ENCODE measurements around the gene ARFGEF2.
"Not testable (repeated sequence)": the region's sequence is repeated elsewhere in the genome, so short reads cannot be mapped to it uniquely, and the experiment has no call there.

ARFGEF2 gene

DNA sequence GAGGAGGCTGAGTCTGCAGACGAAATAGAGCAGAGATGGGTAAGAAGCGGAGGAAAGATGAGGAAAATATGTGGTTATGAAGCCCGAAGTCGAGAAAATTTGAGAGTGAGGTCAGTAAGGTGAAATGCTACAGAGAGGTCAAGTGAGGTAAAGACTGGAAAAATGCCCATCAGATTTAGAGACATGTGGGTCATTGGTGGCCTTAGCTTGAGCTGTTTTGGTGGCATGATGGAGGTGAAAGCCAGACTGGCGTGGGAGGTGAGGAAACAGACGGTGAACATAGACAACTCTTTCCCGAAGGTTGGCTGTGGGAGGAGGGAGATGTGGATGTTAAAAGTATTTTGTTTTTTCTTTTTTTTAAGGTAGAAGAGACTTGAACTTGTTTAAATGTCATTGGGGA, 9.4 kb downstream of the ARFGEF2 start:
- DNase-seq = no peak

DNA sequence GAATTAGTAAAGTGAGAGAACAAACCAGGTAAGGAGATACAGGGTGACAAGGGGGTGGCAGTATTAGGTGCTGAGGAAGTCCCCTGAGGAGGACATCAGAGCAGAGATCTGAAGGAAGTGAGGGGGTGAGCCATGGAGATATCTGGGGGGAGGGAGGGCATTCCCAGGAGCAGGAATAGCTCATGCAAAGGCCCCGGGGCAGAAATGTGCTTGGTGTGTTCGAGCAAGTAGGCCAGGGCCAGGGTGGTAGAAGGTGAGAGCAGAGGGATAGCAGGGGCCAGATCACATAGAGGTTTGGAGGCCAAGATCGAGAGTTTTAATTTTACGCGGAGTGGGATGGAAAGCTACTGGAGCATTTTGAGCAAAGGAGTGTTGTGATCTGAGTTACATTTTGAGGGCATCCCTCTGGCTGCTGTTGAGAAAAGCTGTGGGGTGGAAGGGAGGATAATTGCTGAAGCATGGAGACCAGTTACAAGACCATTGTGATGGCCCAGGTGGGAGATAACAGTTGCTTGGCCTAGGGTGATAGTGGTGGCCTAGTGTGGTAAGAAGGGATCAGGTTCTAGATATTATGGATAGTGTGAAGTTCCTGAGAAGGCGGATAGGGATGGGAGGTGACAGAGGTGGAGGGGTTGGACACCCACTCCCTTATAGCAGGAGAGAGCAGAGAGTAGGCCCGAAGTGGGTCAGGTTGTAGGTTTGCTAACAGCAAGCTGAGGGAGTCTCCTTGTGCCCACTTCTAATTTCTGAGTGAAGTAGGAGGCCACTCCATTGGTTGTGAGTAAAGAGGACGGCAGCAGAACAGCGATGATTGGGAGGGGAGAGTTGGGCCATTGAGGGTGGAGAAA, 10.2 kb downstream of the ARFGEF2 start:
- no peak for DNase-seq

- peak; percentile 43 for DNase-seq
Measured at GRCh38 chr20:48932375-48932941, 10.9 kb downstream of the ARFGEF2 start.

DNA sequence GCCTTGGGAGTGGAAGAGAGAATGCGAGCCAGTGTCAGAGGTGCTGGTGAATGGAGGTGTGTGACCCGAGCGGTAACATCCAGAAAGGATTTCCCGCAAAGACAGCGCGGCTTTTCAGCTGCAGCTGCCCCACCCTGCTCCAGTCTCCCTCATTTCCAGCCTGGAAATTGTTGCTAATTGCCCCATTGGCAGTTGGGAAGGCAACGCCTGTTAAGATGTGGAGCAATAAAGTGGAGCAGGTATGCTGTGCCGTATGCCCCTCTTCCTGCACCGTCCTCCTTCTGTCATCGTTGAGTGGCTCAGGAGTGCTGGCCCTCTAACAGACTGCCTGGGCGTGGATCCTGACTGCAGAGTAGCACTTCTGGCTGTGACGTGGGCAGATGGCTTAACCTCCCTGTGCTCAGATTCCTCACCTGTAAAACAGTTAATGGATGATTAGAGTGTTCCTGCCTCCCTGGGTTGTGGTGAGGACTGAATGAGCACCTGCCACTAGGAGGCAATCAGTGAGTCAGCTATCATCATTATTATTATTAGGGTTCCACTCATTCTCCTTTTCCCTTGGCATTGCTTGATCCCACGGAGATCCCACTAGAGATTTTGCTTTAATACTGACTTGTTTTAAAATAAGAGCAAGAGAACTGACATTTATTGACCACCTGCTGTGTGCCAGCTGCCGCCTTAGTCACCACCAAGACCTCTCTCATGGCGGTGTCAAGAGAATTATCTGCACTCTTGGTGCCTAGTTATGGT, 11.7 kb downstream of the ARFGEF2 start:
- no peak for DNase-seq

- DNase-seq = not testable (repeated sequence)
Measured at GRCh38 chr20:48934273-48934877, 12.9 kb downstream of the ARFGEF2 start.

DNA sequence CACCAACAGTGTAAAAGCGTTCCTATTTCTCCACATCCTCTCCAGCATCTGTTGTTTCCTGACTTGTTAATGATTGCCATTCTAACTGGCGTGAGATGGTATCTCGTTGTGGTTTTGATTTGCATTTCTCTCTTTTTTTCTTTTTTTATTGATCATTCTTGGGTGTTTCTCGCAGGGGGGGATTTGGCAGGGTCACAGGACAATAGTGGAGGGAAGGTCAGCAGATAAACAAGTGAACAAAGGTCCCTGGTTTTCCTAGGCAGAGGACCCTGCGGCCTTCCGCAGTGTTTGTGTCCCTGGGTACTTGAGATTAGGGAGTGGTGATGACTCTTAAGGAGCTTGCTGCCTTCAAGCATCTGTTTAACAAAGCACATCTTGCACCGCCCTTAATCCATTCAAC, 13.5 kb downstream of the ARFGEF2 start:
- not testable (repeated sequence) for DNase-seq

DNA sequence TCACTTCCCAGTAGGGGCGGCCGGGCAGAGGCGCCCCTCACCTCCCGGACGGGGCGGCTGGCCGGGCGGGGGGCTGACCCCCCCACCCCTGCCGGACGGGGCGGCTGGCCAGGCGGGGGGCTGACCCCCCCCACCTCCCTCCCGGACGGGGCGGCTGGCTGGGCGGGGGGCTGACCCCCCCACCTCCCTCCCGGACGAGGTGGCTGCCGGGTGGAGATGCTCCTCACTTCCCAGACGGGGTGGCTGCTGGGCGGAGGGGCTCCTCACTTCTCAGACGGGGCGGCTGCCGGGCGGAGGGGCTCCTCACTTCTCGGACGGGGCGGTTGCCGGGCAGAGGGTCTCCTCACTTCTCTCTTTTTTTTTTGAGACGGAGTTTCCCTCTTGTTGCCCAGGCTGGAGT, 14.7 kb downstream of the ARFGEF2 start:
- not testable (repeated sequence) for DNase-seq

DNA sequence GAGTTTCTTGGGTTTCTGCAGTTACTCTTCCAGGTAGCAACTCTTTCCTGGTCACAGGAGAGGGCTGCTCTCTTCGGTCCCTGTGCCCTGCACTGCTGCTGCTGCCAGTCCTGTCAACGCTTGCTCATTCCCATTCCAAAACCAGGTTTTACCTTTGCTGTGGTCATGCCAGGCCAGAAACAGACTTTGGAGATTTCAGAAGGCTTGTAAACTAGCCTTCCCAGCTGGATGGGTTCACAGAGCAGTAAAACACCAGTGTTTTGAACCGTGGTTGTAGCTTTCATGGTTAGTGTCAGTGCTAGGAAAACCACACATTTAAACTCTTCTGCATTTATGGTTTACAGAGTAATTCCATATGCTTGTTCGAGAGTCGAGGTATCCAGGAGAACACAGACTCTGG, 16.2 kb downstream of the ARFGEF2 start:
- DNase-seq = no peak

DNA sequence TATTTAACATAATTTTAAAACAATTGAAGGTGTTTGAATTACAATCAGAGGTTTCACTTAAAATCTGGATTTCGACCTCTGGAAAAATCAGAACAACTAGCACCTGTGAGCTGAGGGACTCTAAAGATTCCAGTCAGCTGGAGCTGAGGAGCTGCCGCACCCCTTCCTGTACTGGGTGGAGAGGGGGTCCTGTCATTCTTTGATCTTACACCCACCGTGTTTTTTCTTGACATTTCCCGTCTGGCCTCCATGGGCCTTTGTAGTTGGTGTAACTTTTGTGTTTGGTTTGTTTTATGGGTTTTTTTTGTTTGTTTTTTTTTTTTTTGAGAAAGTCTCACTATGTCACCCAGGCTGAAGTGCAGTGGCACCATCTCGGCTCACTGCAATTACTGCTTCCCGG, 17.2 kb downstream of the ARFGEF2 start:
- DNase-seq = no peak

- DNase-seq = no peak
Measured at GRCh38 chr20:48940170-48940569, 18.7 kb downstream of the ARFGEF2 start.

- no peak for DNase-seq
Measured at GRCh38 chr20:48941467-48941866, 20.0 kb downstream of the ARFGEF2 start.

DNA sequence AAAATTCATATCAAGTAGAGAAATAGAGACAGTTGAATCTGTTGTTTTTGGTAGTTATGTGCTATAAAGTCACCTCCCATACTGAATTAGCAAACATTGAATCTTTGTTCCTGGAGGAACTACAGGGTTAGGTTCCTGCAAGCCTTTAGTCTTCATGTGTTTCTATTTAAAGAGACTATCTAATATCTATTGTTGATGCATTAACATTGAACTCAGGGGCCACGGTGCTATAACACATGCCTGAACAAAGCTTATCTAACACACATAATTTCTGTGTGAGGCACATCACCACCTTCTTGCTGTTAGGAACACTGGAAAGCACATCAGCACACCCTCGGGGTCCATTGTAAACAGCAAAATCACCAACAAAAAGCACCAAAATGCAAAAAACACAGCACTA, 21.2 kb downstream of the ARFGEF2 start:
- no peak for DNase-seq

- DNase-seq = no peak
Measured at GRCh38 chr20:48944663-48945297, 23.3 kb downstream of the ARFGEF2 start.

DNA sequence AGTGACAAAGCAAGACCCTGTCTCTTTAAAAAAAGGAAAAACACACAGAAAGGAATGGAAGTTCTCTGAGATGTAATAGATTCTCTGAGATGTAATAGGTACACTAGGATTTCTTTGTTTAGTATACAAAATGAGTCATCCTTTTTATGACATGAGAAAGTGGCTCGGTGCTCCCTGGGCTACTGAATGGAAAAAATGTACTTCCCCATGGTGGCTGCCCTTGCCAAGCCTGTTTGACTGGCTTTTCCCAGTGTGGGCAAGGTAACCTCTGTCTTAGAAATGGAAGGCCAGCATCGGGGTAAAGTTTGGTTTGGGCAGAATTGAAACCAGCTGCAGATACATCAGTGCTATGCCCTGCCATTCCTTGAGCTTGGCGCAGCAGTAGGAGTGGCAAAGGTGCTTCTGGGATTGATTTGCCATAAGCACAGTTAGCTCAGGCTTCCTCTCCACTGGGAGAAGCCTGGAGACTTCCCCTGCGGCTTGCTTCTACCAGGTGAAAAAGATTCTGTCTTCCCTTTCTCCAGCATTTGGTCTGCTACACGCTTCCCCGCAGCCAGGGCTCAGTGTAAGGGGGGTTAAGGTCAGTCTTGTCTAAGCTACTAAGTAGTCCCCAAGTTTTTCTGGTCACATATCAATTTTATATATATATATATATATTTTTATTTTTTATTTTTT, 24.5 kb downstream of the ARFGEF2 start:
- DNase-seq = no peak

- DNase-seq = no peak
Measured at GRCh38 chr20:48948612-48949011, 27.1 kb downstream of the ARFGEF2 start.

- DNase-seq = no peak
Measured at GRCh38 chr20:48949304-48950170, 28.0 kb downstream of the ARFGEF2 start.

GRCh38 chr20:48951041-48951440, 29.5 kb downstream of the ARFGEF2 start:
- no peak for DNase-seq

DNA sequence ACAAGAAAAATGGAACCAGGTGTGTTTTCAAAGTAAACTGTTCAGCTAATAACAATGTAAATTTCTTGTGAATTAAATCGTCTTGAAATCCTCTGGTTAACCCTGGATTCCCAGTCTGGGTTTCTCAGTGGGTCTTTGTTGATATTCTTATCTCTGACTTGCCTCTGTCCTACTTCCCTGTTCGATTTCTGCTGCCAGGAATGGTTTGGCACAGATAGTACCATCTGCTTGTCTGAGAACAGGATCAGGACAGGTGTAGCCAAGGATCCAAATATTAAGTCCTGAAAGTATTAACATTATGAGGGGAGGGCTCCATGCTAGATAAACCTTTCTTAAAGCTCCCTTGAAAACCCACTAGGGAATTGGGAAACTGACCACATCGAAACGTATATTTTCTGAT, 30.1 kb downstream of the ARFGEF2 start:
- no peak for DNase-seq

- DNase-seq = no peak
Measured at GRCh38 chr20:48952656-48953055, 31.1 kb downstream of the ARFGEF2 start.

DNA sequence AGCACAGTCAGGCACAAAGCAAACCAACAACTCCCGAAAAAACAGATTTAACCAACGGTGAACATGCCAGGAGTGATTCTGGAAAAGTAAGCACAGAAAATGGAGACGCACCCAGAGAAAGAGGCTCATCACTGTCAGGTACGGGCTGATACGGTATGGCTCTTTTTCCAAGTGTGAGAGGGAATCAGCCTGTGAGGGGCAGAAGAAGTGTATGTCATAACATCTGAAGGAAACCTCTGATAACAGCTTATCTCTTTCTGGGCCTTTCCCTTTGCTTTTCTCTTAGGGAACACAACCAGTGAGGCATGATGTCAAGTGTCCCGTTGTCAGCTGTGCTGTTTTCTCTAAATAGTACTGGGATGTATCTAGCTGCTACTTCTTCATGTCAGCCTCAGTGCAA, 32.1 kb downstream of the ARFGEF2 start:
- DNase-seq = no peak

- DNase-seq = no peak
Measured at GRCh38 chr20:48956052-48956451, 34.5 kb downstream of the ARFGEF2 start.

Data from fibroblast of upper back skin (primary cell).